Adrenal gland (tissue), 12 donors: ENCODE data around the gene DNAJB14. TPM values are rescaled to one million over a fixed set of nuclear protein-coding genes. Genes with fewer than 3 reads are reported as not detected.

Experiments used
- DNase-seq, 7 donors: peaks; one replicate each; pipeline ENCODE4 v3.0.0-alpha.2; 2019 to 2020
- H3K27ac ChIP-seq, 5 donors: fragments of 200-600 bp; sonication (generic) in 4 of 5; 1 replicate in 3 of 5; 2 replicates in 2 of 5; pipeline versions ENCODE4 v1.5.1 to v1.8.0; 2016 to 2020; ENCODE audit warnings: mild to moderate bottlenecking in 1 of 5
- H3K27me3 ChIP-seq: fragments of 200-600 bp; 2 replicates; pipeline ENCODE4 v1.8.0; 2021
- H3K36me3 ChIP-seq, 2 donors: fragments of 200-600 bp; replicated peaks in 1 of 2; 1 replicate in 1 of 2; 2 replicates in 1 of 2; pipeline versions ENCODE4 v1.5.1 to v1.8.0; 2018 to 2022
- H3K4me1 ChIP-seq, 2 donors: fragments of 200-600 bp; replicated peaks in 1 of 2; 1 replicate in 1 of 2; 2 replicates in 1 of 2; pipeline versions ENCODE4 v1.5.1 to v1.8.0; 2018 to 2021
- H3K4me3 ChIP-seq, 4 donors: fragments of 200-600 bp; sonication (generic) in 3 of 4; one replicate each; pipeline ENCODE4 v1.5.1; 2016 to 2018
- H3K9me3 ChIP-seq, 3 donors: fragments of 200-600 bp; sonication (generic) in 1 of 3; replicated peaks in 1 of 3; 1 replicate in 2 of 3; 2 replicates in 1 of 3; pipeline versions ENCODE4 v1.5.1 to v1.8.0; 2016 to 2021
- CTCF ChIP-seq, 6 experiments: fragments of 450-650 bp in 4 of 6; fragments of 200-600 bp in 2 of 6; sonication (generic) in 1 of 6; IDR thresholded peaks; 1 replicate in 5 of 6; 2 replicates in 1 of 6; pipeline versions ENCODE4 v1.5.1 to v1.8.0; 2016 to 2021; ENCODE audit warnings: antibody characterized with exemption in 6 of 6, mild to moderate bottlenecking in 2 of 6, moderate library complexity in 1 of 6
- POLR2A ChIP-seq, 2 donors: fragments of 450-650 bp; IDR thresholded peaks; one replicate each; pipeline ENCODE4 v1.6.1; 2017; ENCODE audit warnings: antibody characterized with exemption in 2 of 2, mild to moderate bottlenecking in 2 of 2, moderate library complexity in 1 of 2
- WGBS, 4 donors: extraction: QIAGEN DNeasy Blood & Tissue Kit in 2 of 4; methylation state at CpG; one replicate each; pipeline versions ENCODE4 v1.1.5 to v1.1.7; 2013 to 2017; 5-methylcytosine and 5-hydroxymethylcytosine counted together
- intact Hi-C, 2 donors: fragments of 100-400 bp; cut with DNase I; formaldehyde crosslinking; loops; one replicate each; pipeline versions ENCODE4 v1.14.1 to v1.15.0; 2022 to 2023
- polyA plus RNA-seq, 3 donors: library from polyadenylated mRNA; stranded (reverse); fragments of 200-250 nt in 2 of 3; fragments of 350-450 nt in 1 of 3; fragmentation: Illumina TruSeq in 1 of 3; extraction: RNeasy Lipid Tissue Mini Kit (QIAGEN cat#74804) in 1 of 3; gene quantifications; one replicate each; pipeline ENCODE4 v1.2.3, GENCODE V29; 2013 to 2014
- total RNA-seq, 9 donors: library from RNA; depleted of rRNA in 4 of 9; stranded (reverse); fragments of >200 nt in 4 of 9; fragments of 120-200 nt in 1 of 9; fragmentation: NEBNext Ultra II Directional in 1 of 9; extraction: Animal tissue kit (Norgen Biotek cat#: 25700) in 1 of 9; gene quantifications; one replicate each; pipeline versions ENCODE4 v1.1.0 to v1.2.4, GENCODE V29; 2013 to 2023
- donor health status: healthy with polysubstance abuse.
- donor health status: Bipolar disorder and iron deficiency.
- donor health status: DM: yes; HTN: yes; CAD: no.
- donor health status: DM: no; HTN: no; CAD: no.
- donor health status: DM: no; HTN: no; CAD: no.
- donor health status: DM: yes; HTN: yes; CAD: no.

The DNAJB14 gene
- total and polyA plus RNA-seq, 12 donors, result 7.2 to 53.7 (median 33.3) TPM

- Histone ChIP-seq H3K4me3 (no peak overlapping the region), H3K27me3 (no peaks in the 10 kb centered on the region), H3K4me1 (no peaks in the 10 kb centered on the region), H3K36me3 (no peaks in the 10 kb centered on the region), H3K9me3 (no peaks in the 10 kb centered on the region), H3K27ac (no peak overlapping the region)
- WGBS, 4 donors, result 76 to 91% (median 81%) methylated on average over 3 of the region's 3 CpGs
- no peak for TF ChIP-seq POLR2A (IDR thresholded peaks at IDR 0.05)
- TF ChIP-seq CTCF (IDR thresholded peaks at IDR 0.05), result no peak
- DNase-seq, result no peak
- intact Hi-C loops, result no loop called here
Measured at GRCh38 chr4:99852199-99852749, 94.1 kb downstream of the DNAJB14 start.

GRCh38 chr4:99848591-99849001 is 97.8 kb downstream of the DNAJB14 start:
- H3K27ac ChIP-seq, result no peak overlapping the region
- H3K4me1 ChIP-seq, result no peaks in the 10 kb centered on the region
- TF ChIP-seq CTCF (IDR thresholded peaks at IDR 0.05) (no peak), POLR2A (IDR thresholded peaks at IDR 0.05) (no peak)
- intact Hi-C loops, result no loop called here
- no peaks in the 10 kb centered on the region for H3K9me3 ChIP-seq
- DNase-seq, result no peak
- H3K4me3 ChIP-seq, result no peak overlapping the region
- no peaks in the 10 kb centered on the region for H3K36me3 ChIP-seq
- H3K27me3 ChIP-seq, result no peaks in the 10 kb centered on the region
- WGBS, 4 donors, result 91 to 95% (median 93%) methylated on average over 4 of the region's 4 CpGs

GRCh38 chr4:99847362-99847976 is 98.9 kb downstream of the DNAJB14 start:
- H3K4me1 ChIP-seq, result no peaks in the 10 kb centered on the region
- H3K4me3 ChIP-seq, result no peak overlapping the region
- intact Hi-C loops, result no loop called here
- WGBS, 4 donors, result 75 to 92% (median 86%) methylated on average over 10 of the region's 10 CpGs
- TF ChIP-seq CTCF (IDR thresholded peaks at IDR 0.05) (no peak), POLR2A (IDR thresholded peaks at IDR 0.05) (no peak)
- H3K36me3 ChIP-seq, result no peaks in the 10 kb centered on the region
- H3K9me3 ChIP-seq, result no peaks in the 10 kb centered on the region
- no peak overlapping the region for H3K27ac ChIP-seq
- DNase-seq, result no peak
- H3K27me3 ChIP-seq, result no peaks in the 10 kb centered on the region

- H3K27ac ChIP-seq, result no peak overlapping the region
- no peak overlapping the region for H3K4me3 ChIP-seq
- TF ChIP-seq CTCF (IDR thresholded peaks at IDR 0.05), result no peak
- no peak for TF ChIP-seq POLR2A (IDR thresholded peaks at IDR 0.05)
- 50 to 65% (median 55%) methylated on average over 1 of the region's 1 CpG for WGBS, 4 donors
- no peak for DNase-seq
- no peaks in the 10 kb centered on the region for H3K27me3 ChIP-seq
- H3K9me3 ChIP-seq, result no peaks in the 10 kb centered on the region
- H3K4me1 ChIP-seq, result no peaks in the 10 kb centered on the region
- H3K36me3 ChIP-seq, result no peaks in the 10 kb centered on the region
- intact Hi-C loops, result no loop called here
Measured at GRCh38 chr4:99846891-99847290, 99.5 kb downstream of the DNAJB14 start.

Other genes starting within 250 kb of the DNAJB14 start
- 1 to 10 TPM in 8 of 9 donors, under 1 TPM in 1; 0.42 to 3.7 (median 1.8) TPM for gene DAPP1, start 129.8 kb downstream of the DNAJB14 start, total RNA-seq
- gene DAPP1, start 129.8 kb downstream of the DNAJB14 start, polyA plus RNA-seq, result 1 to 10 TPM in 1 of 3 donors, under 1 TPM in 2; 0.51 to 1.2 (median 0.88) TPM
- 10 to 100 TPM; 24.2 to 80.1 (median 46.1) TPM for gene LAMTOR3, start 52.2 kb downstream of the DNAJB14 start, total RNA-seq
- 100 to 1,000 TPM in 1 of 3 donors, 10 to 100 TPM in 2; 35.1 to 103 (median 52.7) TPM for gene LAMTOR3, start 52.2 kb downstream of the DNAJB14 start, polyA plus RNA-seq
- 100 to 1,000 TPM in 4 of 9 donors, 10 to 100 TPM in 5; 84.9 to 234 (median 99.2) TPM for gene H2AZ1, start 3.7 kb upstream of the DNAJB14 start, total RNA-seq
- 10 to 100 TPM; 49.7 to 69.9 (median 53.4) TPM for gene H2AZ1, start 3.7 kb upstream of the DNAJB14 start, polyA plus RNA-seq
- gene DDIT4L, start 243.8 kb upstream of the DNAJB14 start, total RNA-seq, result 10 to 100 TPM in 1 of 9 donors, 1 to 10 TPM in 5, under 1 TPM in 3; 0.17 to 14.4 (median 1.9) TPM
- gene DDIT4L, start 243.8 kb upstream of the DNAJB14 start, polyA plus RNA-seq, result 1 to 10 TPM in 1 of 3 donors, under 1 TPM in 2; 0.64 to 1.2 (median 0.88) TPM